GM12872 (cell line): ENCODE data around the gene TMUB1.
A peak's percentile ranks its signal among the peaks of the same experiment; 100 is the strongest.

ENCODE experiments used
- CTCF ChIP-seq: IDR thresholded peaks from 3 replicates; pipeline ENCODE4 v1.5.1; 2011; ENCODE audit warnings: low read depth, mild to moderate bottlenecking, low read length, moderate library complexity; ENCODE audit not compliant: insufficient read depth

TMUB1 gene

GRCh38 chr7:151115121-151115835 lies 32.0 kb upstream of the TMUB1 start:
- TF ChIP-seq CTCF, result no peak

- TF ChIP-seq CTCF, result no peak
Observed at GRCh38 chr7:151114151-151115090, 31.1 kb upstream of the TMUB1 start.

GRCh38 chr7:151113344-151114150 lies 30.3 kb upstream of the TMUB1 start:
- TF ChIP-seq CTCF, result no peak

GRCh38 chr7:151110941-151111645 lies 27.8 kb upstream of the TMUB1 start:
- peak; percentile 90 for TF ChIP-seq CTCF

GRCh38 chr7:151110236-151110940 lies 27.1 kb upstream of the TMUB1 start:
- TF ChIP-seq CTCF, result no peak

- no peak for TF ChIP-seq CTCF
Observed at GRCh38 chr7:151109094-151110048, 26.1 kb upstream of the TMUB1 start.
